ENCODE results near the gene HERC4. TPM values are rescaled to one million over a fixed set of nuclear protein-coding genes. Genes with fewer than 3 reads are reported as not detected.
"Not testable (repeated sequence)": the region's sequence is repeated elsewhere in the genome, so short reads cannot be mapped to it uniquely, and the experiment has no call there.

HERC4 gene
- total RNA-seq, 1 donor from 2014 or later, result 52.7 TPM

DNA sequence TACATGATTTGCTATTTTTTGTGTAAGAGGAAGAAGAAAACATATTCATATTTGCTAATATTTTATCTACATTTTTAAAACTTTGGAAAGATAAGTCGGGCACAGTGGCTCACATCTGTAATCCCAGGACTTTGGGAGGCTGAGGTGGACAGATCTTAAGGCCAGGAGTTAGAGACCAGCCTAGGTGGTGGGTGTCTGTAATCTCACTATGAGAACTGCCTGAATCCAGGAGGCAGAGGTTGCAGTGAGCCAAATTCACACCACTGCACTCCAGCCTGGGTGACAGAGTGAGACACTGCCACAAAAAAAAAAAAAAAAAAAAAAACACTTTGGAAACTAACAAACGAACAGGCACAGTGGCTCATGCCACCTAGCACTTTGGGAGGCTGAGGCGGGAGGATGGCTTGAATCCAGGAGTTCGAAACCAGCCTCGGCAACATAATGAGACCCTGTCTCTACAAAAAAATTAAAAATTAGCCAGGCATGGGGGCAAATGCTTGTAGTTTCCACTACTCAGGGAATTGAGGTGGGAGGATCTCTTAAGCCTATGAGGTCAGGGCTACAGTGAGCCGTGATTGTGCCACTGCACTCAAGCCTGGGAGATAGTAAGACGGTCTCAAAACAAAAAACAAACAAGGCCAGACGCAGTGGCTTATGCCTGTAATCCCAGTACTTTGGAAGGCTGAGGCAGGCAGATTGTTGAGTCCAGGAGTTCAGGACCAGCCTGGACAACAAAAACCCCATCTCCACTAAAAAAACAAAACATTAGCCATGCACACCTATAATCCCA is 25.6 kb downstream of the HERC4 start:
- DNase-seq (ENCODE audit: low read depth), result no peak

- DNase-seq (ENCODE audit: low read depth), result no peak
These were observed 27.3 kb downstream of the HERC4 start for GRCh38 chr10:68047554-68048327.

- DNase-seq (ENCODE audit: low read depth), result no peak
These were observed 28.0 kb downstream of the HERC4 start for GRCh38 chr10:68047122-68047521.

DNA sequence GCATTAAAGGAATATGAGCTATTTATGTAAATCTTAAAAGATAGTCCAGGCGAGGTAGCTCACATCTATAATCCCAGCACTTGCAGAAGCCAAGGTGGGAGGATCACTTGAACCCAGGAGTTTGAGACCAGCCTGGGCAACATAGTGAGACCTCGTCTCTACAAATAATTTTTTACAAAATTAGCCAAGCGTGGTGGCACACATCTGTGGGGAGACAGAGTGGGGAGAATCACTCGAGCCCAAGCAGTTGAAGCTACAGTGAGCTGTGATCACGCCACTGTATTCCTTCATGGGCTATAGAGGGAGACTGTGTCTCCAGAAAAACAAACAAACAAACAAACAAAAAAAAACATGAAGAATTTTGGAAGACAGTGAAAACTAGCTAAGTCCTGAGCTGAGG is 28.4 kb downstream of the HERC4 start:
- DNase-seq (ENCODE audit: low read depth), result no peak

DNA sequence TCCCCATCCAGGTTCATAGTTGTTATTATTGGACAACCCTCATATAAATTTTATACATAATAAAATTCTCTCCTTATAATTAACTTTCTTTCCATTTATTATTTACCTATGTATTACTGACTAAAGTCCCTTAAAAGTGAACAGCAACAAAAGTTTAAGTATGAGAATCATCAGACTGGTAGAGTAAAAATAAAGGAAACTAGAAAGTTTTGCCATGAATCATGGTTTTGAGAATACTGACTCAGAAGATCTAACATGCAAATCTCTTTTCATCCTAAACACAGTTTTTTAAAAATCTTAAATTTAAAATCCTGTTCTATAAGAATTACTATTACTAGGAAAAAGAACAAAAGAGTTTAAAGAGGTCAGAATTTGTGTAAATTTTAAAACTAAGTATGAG is 32.1 kb downstream of the HERC4 start:
- no peak for DNase-seq (ENCODE audit: low read depth)

DNA sequence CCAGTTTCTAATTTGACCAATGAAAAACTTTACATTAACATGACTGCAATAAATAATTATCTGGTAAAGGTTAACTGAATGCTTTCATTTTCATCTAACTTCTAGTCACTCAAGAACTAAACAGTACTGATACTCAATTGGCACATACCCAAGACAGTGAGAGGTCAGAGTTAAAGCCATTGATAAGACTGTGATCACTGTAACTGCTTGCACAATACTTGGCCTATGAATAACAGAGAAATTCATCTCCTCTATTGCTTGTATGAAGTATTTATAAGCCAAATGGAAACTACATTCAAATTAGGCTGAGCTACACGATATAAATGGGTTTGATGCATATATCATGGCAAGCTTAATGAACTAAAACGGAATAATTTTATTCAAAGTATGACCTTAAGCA is 43.0 kb downstream of the HERC4 start:
- no peak for DNase-seq (ENCODE audit: low read depth)

- no peak for DNase-seq (ENCODE audit: low read depth)
These were observed 47.7 kb downstream of the HERC4 start for GRCh38 chr10:68027429-68027828.

GRCh38 chr10:68023292-68023691 is 51.8 kb downstream of the HERC4 start:
- no peak for DNase-seq (ENCODE audit: low read depth)

- not testable (repeated sequence) for DNase-seq (ENCODE audit: low read depth)
These were observed 52.8 kb downstream of the HERC4 start for GRCh38 chr10:68022324-68022723.

DNA sequence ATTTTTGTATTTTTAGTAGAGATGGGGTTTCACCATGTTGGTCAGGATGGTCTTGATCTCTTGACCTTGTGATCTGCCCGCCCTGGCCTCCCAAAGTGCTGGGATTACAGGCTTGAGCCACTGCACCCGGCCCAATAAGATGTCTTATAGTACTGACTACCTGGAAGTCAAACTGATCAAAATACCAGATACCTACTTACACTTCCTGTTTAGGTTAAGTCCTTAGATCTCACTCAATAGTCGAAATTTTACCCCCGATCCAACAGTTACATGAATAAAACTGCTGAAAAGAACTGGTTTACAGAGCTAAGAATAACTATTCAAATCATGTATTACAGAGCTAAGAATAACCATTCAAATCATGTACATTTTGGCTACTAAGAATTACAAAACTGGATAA is 58.6 kb downstream of the HERC4 start:
- DNase-seq (ENCODE audit: low read depth), result not testable (repeated sequence)

GRCh38 chr10:68010426-68010940 is 64.6 kb downstream of the HERC4 start:
- no peak for DNase-seq (ENCODE audit: low read depth)

DNA sequence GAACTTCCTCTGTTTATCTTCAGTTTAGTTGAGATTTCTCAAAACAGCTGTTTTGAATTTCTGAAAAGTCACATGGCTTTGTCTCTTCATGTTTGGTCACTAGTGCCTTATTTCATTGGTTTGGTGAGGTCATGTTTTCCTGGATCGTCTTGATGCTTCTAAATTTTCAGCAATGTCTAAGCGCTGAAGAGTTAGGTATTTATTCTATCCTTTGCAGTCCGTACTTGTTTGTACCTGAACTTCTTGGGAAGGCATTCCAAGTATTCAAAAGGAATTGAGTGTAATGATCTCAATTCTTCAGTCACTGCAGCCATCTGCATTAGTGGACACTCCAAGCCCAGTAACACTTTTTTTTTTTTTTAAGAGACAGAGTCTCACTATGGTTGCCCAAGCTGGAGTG is 67.7 kb downstream of the HERC4 start:
- DNase-seq (ENCODE audit: low read depth), result peak; percentile 6

DNA sequence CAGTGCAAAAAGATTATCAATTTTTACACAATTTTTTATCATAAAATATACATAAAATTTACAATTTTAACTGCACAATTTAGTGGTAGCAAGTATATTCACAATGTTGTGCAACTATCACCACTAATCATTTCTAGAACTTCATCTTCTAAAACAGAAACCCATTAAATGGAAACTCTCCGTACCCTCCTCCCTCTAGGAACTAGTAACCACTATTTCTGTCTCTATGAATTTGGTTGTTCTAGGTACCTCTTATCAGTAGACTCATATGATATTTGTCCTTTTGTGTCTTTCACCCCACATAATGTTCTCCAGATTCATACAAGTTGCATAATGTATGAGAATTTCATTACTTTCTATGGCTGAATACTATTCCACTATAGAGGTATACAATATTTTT is 73.5 kb downstream of the HERC4 start:
- DNase-seq (ENCODE audit: low read depth), result no peak

DNA sequence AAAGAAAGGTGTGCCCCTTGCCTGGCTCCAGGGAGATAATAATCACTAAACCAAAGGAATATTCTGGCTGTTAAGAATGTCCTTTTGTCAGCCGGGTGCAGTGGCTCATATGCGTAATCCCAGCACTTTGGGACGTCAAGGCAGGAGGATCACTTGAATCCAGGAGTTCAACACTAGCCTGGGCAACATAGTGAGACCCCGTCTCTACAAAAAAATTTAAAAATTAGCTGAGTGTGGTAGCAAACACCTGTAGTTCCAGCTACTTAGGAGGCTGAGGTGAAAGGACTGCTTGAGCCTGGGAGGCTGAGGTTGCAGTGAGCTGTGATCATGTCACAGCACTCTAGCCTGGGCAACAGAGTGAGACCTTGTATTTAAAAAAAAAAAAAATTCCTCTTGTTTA is 74.1 kb downstream of the HERC4 start:
- DNase-seq (ENCODE audit: low read depth), result no peak

- no peak for DNase-seq (ENCODE audit: low read depth)
These were observed 85.0 kb downstream of the HERC4 start for GRCh38 chr10:67990093-67990492.

GRCh38 chr10:67988606-67989005 is 86.5 kb downstream of the HERC4 start:
- DNase-seq (ENCODE audit: low read depth), result no peak

DNA sequence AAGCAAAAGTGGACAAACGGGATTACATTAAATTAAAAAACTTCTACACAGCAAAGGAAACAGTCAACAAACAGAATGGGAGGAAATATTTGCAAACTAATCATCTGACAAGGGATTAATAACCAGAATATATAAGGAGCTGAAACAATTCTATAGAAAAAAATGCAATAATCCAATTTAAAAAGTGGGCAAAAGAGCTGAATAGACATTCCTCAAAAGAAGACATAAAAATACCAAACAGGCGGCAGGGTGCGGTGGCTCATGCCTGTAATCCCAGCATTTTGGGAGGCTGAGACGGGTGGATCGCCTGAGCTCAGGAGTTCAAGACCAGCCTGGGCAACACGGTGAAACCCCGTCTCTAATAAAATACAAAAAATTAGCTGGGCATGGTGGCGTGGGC is 92.5 kb downstream of the HERC4 start:
- not testable (repeated sequence) for DNase-seq (ENCODE audit: low read depth)

GRCh38 chr10:67978749-67979148 is 96.3 kb downstream of the HERC4 start:
- no peak for DNase-seq (ENCODE audit: low read depth)

GRCh38 chr10:67977251-67977650 is 97.8 kb downstream of the HERC4 start:
- no peak for DNase-seq (ENCODE audit: low read depth)

GRCh38 chr10:67976292-67977245 is 98.5 kb downstream of the HERC4 start:
- peak; percentile 81 for DNase-seq (ENCODE audit: low read depth)

- no peak for DNase-seq (ENCODE audit: low read depth)
These were observed 99.2 kb downstream of the HERC4 start for GRCh38 chr10:67975871-67976270.
